Stimulated activated naive CD8-positive, alpha-beta T cell treated with anti-CD3 and anti-CD28 coated beads, Interleukin-15, Interleukin-2, amounts not matched to agents 100 ng/mL and 50 ng/mL, for 24 hours (primary cell): ENCODE data around the gene ZNF396.
A peak's percentile ranks its signal among the peaks of the same experiment; 100 is the strongest.

Experiments used
- H3K27ac Mint-ChIP-seq: one replicate; pipeline ENCODE4 v1.8.0; 2021; ENCODE audit warnings: mild to moderate bottlenecking, mixed read lengths
- H3K27me3 Mint-ChIP-seq: one replicate; pipeline ENCODE4 v1.8.0; 2021; ENCODE audit warnings: mixed read lengths
- H3K36me3 Mint-ChIP-seq: one replicate; pipeline ENCODE4 v1.8.0; 2021; ENCODE audit warnings: low read depth, mixed read lengths
- H3K4me1 Mint-ChIP-seq: one replicate; pipeline ENCODE4 v1.8.0; 2021; ENCODE audit warnings: low read depth, mixed read lengths
- H3K4me3 Mint-ChIP-seq: one replicate; pipeline ENCODE4 v1.8.0; 2021; ENCODE audit warnings: mild to moderate bottlenecking, mixed read lengths
- H3K9me3 Mint-ChIP-seq: one replicate; pipeline ENCODE4 v1.8.0; 2021; ENCODE audit warnings: mixed read lengths

ZNF396 gene

GRCh38 chr18:35334821-35335220, 42.3 kb downstream of the ZNF396 start:
- Mint-ChIP-seq H3K27me3 (no peaks in the 10 kb centered on the region), H3K9me3 (no peaks in the 10 kb centered on the region), H3K36me3 (peaks cover 42% of the 10 kb centered on the region), H3K4me1 (peaks cover 36% of the 10 kb centered on the region), H3K4me3 (no peak overlapping the region), H3K27ac (no peak overlapping the region)

GRCh38 chr18:35334212-35334611, 42.9 kb downstream of the ZNF396 start:
- H3K36me3 Mint-ChIP-seq, result peaks cover 35% of the 10 kb centered on the region
- H3K27ac Mint-ChIP-seq, result peak overlapping the region; percentile 6
- H3K4me3 Mint-ChIP-seq, result no peak overlapping the region
- H3K4me1 Mint-ChIP-seq, result peaks cover 29% of the 10 kb centered on the region
- H3K27me3 Mint-ChIP-seq, result no peaks in the 10 kb centered on the region
- no peaks in the 10 kb centered on the region for H3K9me3 Mint-ChIP-seq

- H3K4me1 Mint-ChIP-seq, result peaks cover 5% of the 10 kb centered on the region
- no peak overlapping the region for H3K4me3 Mint-ChIP-seq
- H3K27me3 Mint-ChIP-seq, result no peaks in the 10 kb centered on the region
- no peak overlapping the region for H3K27ac Mint-ChIP-seq
- H3K36me3 Mint-ChIP-seq, result peaks cover 9% of the 10 kb centered on the region
- peaks cover 3% of the 10 kb centered on the region for H3K9me3 Mint-ChIP-seq
Measured at GRCh38 chr18:35331367-35332087, 45.6 kb downstream of the ZNF396 start.

- Mint-ChIP-seq H3K4me3 (no peak overlapping the region), H3K36me3 (no peaks in the 10 kb centered on the region), H3K9me3 (peaks cover 3% of the 10 kb centered on the region), H3K27me3 (no peaks in the 10 kb centered on the region), H3K27ac (no peak overlapping the region), H3K4me1 (no peaks in the 10 kb centered on the region)
Measured at GRCh38 chr18:35328868-35329267, 48.3 kb downstream of the ZNF396 start.

- H3K36me3 Mint-ChIP-seq, result no peaks in the 10 kb centered on the region
- H3K27ac Mint-ChIP-seq, result no peak overlapping the region
- no peaks in the 10 kb centered on the region for H3K4me1 Mint-ChIP-seq
Measured at GRCh38 chr18:35326695-35327387, 50.3 kb downstream of the ZNF396 start.

GRCh38 chr18:35324926-35325655, 52.0 kb downstream of the ZNF396 start:
- Mint-ChIP-seq H3K9me3 (peaks cover 3% of the 10 kb centered on the region), H3K4me3 (no peak overlapping the region), H3K4me1 (no peaks in the 10 kb centered on the region), H3K36me3 (no peaks in the 10 kb centered on the region), H3K27me3 (no peaks in the 10 kb centered on the region), H3K27ac (no peak overlapping the region)

More at GRCh38 chr18:35326695-35327387, 50.3 kb downstream of the ZNF396 start:
- Mint-ChIP-seq H3K27me3 (no peaks in the 10 kb centered on the region), H3K9me3 (peaks cover 3% of the 10 kb centered on the region), H3K4me3 (no peak overlapping the region)

GRCh38 chr18:35322486-35323458, 54.4 kb downstream of the ZNF396 start:
- Mint-ChIP-seq H3K4me3 (no peak overlapping the region), H3K36me3 (no peaks in the 10 kb centered on the region), H3K4me1 (no peaks in the 10 kb centered on the region), H3K27me3 (no peaks in the 10 kb centered on the region), H3K9me3 (no peaks in the 10 kb centered on the region), H3K27ac (no peak overlapping the region)
